ENCODE data around the gene STK16.

The STK16 gene

GRCh38 chr2:219214141-219214540 is 31.1 kb upstream of the STK16 start:
- no peak for DNase-seq

DNA sequence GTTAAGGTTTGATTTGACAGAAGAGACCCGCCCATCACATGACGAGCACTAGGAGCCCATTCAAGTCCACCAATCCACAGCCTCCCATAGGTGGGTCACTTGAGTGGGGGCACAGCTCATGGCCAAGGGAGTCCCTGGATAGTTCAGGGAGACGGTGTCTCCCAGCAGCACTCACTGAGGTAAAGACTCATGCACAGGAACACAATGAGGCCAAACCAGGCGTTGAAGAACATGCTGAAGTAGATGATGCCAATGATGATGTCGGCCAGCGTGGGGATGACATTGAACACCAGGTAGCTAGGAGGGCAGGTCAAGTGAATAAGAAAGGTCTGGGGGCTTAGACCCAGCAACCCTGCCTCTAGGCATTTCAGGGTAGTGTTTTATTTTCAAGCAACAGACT is 30.5 kb upstream of the STK16 start:
- DNase-seq, result no peak

DNA sequence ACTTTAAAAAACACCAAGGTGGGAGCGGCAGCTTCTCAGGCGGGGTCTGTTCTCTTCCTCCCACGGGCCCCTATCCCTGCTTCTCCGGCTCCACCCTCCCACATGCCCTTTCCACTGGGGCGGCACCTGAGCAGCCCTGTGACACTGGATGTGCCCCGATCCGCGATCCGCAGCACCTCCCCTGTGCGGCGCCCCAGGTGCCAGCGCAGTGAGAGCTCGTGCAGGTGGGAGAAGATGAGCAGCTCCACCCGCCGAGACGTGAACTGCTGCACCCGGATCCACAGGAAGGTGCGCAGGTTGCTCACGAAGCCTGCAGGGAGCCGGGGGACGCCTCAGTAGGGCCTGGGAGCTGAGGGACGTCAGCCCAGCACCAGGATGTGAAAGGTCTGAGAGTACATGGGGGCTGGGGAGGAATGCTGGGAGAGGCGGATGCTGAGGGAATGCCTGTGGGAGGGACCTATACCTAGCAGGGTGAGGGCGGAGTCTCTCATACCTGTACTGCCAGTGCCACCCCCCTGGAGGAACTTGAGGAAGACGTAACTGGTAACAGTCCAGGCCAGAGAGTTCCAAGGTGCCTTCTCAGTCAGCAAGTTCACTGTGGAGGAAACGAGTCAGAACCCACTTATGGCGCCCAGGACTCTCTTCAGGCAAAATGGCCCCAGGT is 29.3 kb upstream of the STK16 start:
- no peak for DNase-seq

- DNase-seq, result no peak
These were observed 28.8 kb upstream of the STK16 start for GRCh38 chr2:219216535-219216915.

DNA sequence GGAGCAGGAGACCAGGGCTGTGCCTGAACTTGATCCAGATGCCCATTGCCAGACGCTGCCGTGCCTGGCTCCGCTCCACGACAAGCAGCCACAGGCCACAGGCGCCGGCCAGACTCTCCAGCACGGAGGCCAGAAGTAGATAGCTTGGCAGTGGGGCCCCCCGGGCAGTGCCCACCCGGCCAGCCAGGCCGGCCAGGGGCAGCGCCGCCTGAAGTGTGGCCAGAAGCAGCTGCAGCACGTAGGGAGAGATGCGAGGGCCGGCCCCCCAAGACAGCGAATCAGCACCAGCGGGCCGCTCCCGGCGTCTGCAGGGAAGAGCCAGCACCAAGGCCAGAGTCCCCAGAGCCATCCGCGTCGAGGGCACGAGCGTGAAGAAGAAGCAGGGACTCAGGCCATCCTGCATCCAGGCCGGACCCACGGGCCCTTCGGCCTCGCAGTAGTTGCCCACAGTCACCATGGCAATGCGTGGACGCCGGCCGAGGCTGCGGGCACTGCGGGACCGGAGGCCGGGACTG is 27.0 kb upstream of the STK16 start:
- DNase-seq, result peak; percentile 62

DNA sequence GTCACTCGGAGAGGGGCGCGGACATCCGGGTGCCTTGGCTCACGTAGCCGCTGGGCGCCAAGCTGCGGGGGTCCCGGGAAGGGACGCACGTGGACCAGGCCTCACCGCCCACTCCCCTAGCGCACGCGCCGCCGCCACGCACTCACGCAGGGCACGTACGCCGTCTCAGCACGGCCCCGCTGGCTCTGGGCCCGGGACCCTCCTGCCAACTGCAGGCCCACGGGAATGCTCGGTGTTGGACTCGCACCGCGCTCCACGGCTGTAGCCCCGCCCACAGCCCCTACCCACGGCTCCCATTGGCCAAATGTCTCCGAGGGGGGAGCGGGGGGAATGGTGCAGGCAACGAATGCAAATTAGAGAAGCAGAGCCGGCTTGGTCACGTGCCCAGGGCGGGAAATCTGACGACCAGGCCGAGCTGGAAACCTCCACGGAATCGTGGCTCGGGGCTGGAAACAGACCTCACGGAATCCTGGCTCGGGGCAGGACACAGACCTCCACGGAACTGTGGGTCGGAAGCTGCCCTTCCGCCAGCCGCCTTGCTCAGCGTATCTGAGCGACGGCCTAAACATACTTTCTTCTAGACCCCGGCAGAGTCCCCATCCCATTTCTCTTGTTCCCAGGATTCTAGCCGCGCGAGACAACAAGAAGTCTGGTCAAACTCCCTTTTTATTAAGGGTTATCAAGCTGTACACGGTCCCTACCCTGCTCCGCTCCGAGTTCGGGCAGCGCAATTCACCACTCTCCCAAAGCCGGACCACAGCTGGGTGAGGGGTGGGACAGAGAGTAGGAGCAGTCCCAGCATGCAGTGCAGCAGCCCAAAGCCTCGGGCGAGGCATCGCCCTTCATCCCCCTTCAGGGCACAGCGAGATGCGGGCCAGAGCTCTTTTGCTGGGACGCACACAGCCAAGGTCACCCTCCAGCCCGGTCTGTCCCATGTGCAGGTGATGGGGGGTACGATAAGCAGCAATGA is 26.3 kb upstream of the STK16 start, which contains the start of gene ABCB6:
TSS of gene ABCB6 (minus strand) at position 227 of the 970 bp plus-strand sequence. CDS start 285 bp downstream, outside the sequence.
- DNase-seq, result peak; percentile 62

DNA sequence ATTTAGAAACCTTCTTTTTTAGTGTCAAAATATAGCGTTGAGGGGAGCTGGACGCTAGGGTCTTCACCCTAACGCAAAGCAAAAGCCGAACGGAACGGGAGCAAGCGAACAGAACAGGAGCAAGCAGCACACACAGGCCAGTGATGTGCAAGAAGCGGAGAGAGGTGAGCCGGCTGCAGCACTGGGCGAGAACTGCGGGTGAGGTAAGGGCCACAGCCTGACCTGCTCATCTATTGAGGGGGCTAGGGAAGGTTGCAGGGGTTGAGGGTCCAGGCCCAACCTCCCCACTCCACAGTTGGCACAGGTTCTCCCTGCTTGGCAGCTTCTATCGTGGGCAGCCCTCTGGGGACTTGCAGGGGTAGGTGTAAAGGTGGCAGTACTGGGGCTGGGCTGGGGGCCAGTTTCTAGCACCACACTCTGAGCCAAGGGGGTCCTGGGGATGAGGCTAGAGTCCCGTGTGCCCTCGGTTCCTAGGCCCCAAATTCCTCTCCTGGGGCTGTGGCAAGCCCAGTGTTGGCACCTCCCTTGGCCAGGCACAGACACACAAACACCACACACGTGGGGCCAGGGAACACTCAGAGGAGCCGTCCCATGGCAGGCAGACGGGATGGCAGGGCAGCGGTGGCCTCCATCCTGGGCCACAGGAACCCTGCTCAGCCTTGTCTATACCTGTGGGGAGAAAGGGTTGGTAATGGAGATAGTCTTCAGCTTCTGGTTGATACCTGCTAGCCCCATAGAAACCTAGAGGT is 25.3 kb upstream of the STK16 start:
- DNase-seq, result no peak

DNA sequence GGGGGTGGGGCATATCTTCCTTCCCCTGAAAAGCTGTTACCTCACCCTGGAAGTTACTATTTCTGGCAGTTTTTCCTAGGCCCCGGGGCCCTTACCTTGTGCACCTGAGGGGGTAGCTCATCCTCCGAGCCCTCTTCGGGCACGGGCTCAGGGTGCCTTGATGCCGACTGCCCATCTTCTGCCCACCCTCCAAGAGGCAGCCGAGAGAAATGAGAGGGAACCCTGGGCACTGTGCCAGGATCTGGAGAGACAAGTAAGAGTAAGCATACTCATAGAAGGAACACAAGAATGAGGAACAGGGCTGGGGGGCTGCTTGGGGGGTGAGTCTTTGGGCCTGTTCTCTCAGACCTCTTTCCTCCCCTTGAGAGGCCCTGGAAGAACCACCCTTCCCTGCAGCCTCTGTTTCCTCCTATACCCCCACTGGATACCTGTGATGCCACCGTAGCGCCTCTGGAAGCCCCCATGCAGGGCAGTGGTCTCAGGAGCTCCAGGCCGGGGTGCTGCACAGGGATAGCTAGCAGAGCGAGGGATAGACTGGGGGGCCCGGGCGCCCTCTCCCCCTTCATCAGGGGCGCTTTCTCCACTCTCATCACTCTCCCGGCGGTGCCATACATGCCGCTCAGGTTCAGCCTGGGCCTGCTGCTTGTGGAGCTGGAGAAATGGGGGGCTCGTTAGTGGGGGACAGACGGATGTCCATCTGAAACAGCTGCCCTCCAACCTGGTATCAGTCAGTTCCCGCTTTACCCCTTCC is 24.5 kb upstream of the STK16 start:
- DNase-seq, result no peak

- DNase-seq, result no peak
These were observed 23.2 kb upstream of the STK16 start for GRCh38 chr2:219221957-219222518.

DNA sequence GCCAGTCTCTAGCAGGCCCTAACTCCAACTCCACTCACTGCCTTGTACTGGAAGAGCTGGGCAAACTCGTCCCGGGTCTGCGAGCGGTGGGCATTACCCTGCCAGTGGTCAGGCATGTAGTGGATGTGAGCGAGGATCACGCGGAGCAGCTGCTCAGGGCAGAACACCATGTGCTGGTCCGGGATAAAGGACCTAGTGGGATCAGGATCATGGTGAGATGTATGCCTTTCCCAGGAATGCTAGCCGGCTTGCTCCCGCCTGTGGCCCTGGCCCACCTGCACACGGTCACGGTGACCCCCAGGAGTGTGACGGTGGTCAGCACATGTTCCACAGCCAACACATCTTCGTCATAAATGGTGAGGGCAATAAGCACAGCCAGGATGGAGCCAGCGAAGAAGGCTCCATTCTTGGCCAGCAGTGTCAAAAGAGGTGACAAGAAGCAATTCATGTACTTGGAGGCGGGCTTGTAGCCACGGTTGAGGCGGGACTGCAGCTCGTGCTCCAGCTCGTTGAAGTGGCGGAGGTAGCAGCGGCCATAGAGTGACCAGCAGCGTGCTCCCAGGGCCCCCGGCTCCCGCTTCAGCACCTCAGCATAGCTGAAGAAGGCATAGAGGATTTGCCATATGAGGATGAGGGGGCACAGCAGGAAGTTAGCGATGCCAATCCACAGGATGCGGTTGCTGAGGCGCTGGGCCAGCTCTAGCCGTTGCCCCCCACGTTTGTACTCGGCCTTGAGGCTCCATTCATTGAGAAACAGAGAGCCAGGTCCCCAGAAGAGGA is 21.3 kb upstream of the STK16 start:
- no peak for DNase-seq

DNA sequence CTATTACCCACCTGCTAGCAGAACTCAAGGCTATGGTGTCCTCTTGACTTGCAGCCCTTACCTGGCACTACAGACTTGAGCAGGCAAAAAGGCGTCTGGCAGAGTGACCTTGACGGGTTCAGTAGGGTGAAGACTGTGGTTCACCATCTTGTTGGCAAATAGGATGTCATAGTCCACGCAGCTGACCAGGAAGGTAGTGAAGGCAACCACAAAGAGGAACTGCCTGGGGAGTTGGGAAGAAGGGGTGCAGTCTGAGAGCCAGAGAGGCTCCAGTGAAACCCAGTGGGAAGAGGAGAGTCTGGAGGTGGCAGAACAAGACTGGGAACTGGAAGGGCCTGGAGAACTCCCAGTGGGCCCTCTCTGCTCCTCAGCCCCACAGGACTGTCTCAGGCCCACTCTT is 19.9 kb upstream of the STK16 start:
- DNase-seq, result no peak

DNA sequence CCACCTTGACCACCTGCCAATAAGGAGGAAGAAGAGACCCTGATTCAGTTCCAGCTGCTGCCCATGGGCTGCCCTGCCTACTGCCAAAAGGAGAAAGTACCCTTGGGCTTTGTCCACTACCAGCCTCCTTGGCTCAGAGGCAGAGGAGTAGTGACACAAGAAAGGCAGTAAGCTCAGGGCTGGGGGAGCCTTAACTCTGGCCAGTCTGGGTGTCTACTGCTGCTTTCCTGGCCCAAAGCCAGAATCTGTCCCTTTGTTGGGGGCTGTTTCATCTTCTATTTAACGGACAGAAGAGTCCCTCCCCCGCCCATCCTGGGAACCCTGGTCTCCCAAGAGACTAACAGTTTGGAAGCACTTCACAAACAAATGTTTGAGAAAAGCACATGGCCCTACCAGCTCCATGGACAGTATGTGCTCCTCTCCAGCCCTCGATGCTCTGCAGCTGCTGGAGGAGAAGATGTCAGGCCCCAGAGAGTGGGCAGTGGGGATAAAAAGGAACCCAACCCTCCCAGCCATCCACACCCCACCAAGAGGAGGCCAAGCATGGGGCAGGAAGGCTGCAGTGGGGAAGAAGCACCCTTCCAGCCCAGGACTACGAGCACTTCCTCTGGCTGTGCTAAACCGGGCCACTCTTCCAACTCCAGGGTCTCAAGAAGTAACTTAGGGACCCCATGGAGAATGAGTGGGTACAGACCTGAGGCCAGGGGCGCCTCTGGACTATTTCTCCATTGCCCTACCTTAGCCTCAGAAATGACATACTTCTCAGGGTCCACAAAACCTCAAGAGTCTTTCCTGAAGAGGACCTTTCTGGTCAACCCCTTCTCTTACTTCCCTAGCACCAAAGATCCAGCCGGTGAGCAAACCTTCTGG is 17.0 kb upstream of the STK16 start:
- DNase-seq, result no peak

GRCh38 chr2:219228911-219229304 is 16.4 kb upstream of the STK16 start:
- no peak for DNase-seq

GRCh38 chr2:219229305-219230058 is 15.8 kb upstream of the STK16 start, which contains the start of the genes ANKZF1 and ATG9A:
TSS of gene ANKZF1 (plus strand) at chr2:219229806. CDS start at chr2:219230258, 452 bp downstream.
TSS of gene ATG9A (minus strand) at chr2:219229636. CDS start at chr2:219228024, 1,612 bp downstream.
- DNase-seq, result peak; percentile 87

- DNase-seq, result no peak
These were observed 15.2 kb upstream of the STK16 start for GRCh38 chr2:219230059-219230540.

- no peak for DNase-seq
These were observed 10.9 kb upstream of the STK16 start for GRCh38 chr2:219234331-219234730.

DNA sequence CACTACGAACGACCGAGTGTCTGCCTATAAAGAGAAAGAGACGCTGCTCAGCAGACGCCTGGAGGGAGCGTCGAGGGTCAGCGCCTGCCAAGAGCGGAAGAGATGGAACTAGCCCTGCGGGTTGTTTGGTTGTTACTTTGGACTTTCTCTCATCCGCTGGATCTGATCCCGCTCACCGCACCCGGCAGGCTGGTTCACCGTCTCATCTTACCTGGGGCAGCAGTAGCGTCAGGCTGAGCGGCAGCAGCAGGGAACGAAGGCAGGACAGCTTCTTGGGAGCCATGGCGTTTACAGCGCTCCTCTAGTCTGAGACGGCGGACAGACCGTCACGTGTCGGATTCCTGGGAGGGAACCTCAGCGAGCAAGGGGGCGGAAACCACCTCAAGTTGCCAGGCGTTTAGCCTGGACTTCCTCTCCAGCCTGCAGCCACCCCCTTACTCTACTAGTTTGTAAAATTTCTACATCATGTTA is 2.0 kb upstream of the STK16 start:
- DNase-seq, result no peak

GRCh38 chr2:219244789-219245147 is 511 bp upstream of the STK16 start:
- no peak for DNase-seq

- no peak for DNase-seq
These were observed 586 bp downstream of the STK16 start for GRCh38 chr2:219245899-219246230.

All from NCI-H2029 treated with DMSO at 0.1 percent for 48 hours (cell line).